H1 (cell line): ENCODE measurements around the gene NFASC. TPM values are rescaled to one million over a fixed set of nuclear protein-coding genes. Genes with fewer than 3 reads are reported as not detected.

Experiments
- CTCF ChIA-PET: fragments of 300-600 bp; sonication (Branson Sonifier 250); formaldehyde crosslinking; loops from one replicate; lab custom pipeline; 2021; ENCODE audit not compliant: partially characterized antibody; lab: Charles Lee
- POLR2A ChIA-PET: fragments of 300-600 bp; sonication (Branson Sonifier 250); formaldehyde crosslinking; loops from one replicate; lab custom pipeline; 2021; ENCODE audit warnings: inconsistent platforms; ENCODE audit not compliant: partially characterized antibody; lab: Charles Lee
- DNase-seq, 2 experiments: peaks; one replicate each; pipeline versions ENCODE4 v3.0.0 to v3.0.0-alpha.2; 2010 to 2022; ENCODE audit warnings: low spot score in 2 of 2, low read depth in 1 of 2, mixed read lengths in 1 of 2
- FAIRE-seq: peaks from 2 replicates; lab custom pipeline; 2011; peaks lifted over from hg19 to GRCh38; lab: Jason Lieb, UNC
- H2AFZ ChIP-seq: 2 replicates; pipeline ENCODE4 v1.8.1; 2012; ENCODE audit warnings: low read length, inconsistent platforms
- H2AK5ac ChIP-seq: 2 replicates; pipeline ENCODE4 v1.6.1; 2013; ENCODE audit warnings: low read depth, low read length
- H2BK120ac ChIP-seq: replicated peaks from 2 replicates; pipeline ENCODE3; 2013; ENCODE audit warnings: low read depth, low read length, inconsistent platforms
- H2BK12ac ChIP-seq: 2 replicates; pipeline ENCODE4 v1.6.1; 2013; ENCODE audit warnings: low read depth, low read length
- H2BK15ac ChIP-seq: 2 replicates; pipeline ENCODE4 v1.6.1; 2013; ENCODE audit warnings: low read length
- H2BK20ac ChIP-seq: 2 replicates; pipeline ENCODE4 v1.6.1; 2013; ENCODE audit warnings: low read length
- H2BK5ac ChIP-seq: 2 replicates; pipeline ENCODE4 v1.6.1; 2013; ENCODE audit warnings: low read depth, low read length
- H3K14ac ChIP-seq: 2 replicates; pipeline ENCODE4 v1.6.1; 2013; ENCODE audit warnings: inconsistent platforms; ENCODE audit not compliant: insufficient read length
- H3K18ac ChIP-seq: 2 replicates; pipeline ENCODE4 v1.6.1; 2013; ENCODE audit warnings: low read length; ENCODE audit errors: extremely low read depth
- H3K23ac ChIP-seq: 2 replicates; pipeline ENCODE4 v1.6.1; 2013; ENCODE audit warnings: inconsistent platforms; ENCODE audit not compliant: insufficient read length
- H3K23me2 ChIP-seq: 2 replicates; pipeline ENCODE4 v1.6.1; 2013; ENCODE audit warnings: low read depth, low read length
- H3K27ac ChIP-seq: 2 replicates; pipeline ENCODE4 v1.6.1; 2011; ENCODE audit warnings: low read depth, low read length, inconsistent platforms
- H3K27me3 ChIP-seq, 4 experiments: replicated peaks in 1 of 4; 1 replicate in 1 of 4; 2 replicates in 3 of 4; pipeline versions ENCODE4 v1.6.1 to v1.8.1; 2011 to 2013; ENCODE audit warnings: low read length in 3 of 4, mild to moderate bottlenecking in 3 of 4, inconsistent platforms in 2 of 4, mixed read lengths in 2 of 4, moderate library complexity in 1 of 4; ENCODE audit not compliant: control insufficient read depth in 3 of 4, insufficient read depth in 3 of 4; ENCODE audit errors: extremely low read depth in 1 of 4
- H3K36me3 ChIP-seq, 4 experiments: 2 replicates each; pipeline versions ENCODE4 v1.6.1 to v1.8.1; 2011 to 2013; ENCODE audit warnings: mild to moderate bottlenecking in 4 of 4, low read length in 3 of 4, moderate library complexity in 2 of 4, control low read depth in 1 of 4, inconsistent platforms in 1 of 4; ENCODE audit not compliant: insufficient read depth in 4 of 4, control insufficient read depth in 2 of 4
- H3K4ac ChIP-seq: replicated peaks from 2 replicates; pipeline ENCODE3; 2013; ENCODE audit warnings: low read length, low read depth, mixed read lengths, inconsistent platforms; ENCODE audit not compliant: insufficient read length
- H3K4me1 ChIP-seq, 4 experiments: replicated peaks in 1 of 4; 1 replicate in 1 of 4; 2 replicates in 3 of 4; pipeline versions ENCODE4 v1.6.1 to v1.8.1; 2011 to 2013; ENCODE audit warnings: low read length in 3 of 4, inconsistent platforms in 2 of 4, mixed read lengths in 1 of 4; ENCODE audit not compliant: insufficient read depth in 4 of 4, control insufficient read depth in 3 of 4
- H3K4me2 ChIP-seq, 2 experiments: 2 replicates each; pipeline versions ENCODE4 v1.6.1 to v1.8.1; 2011 to 2013; ENCODE audit warnings: low read depth in 2 of 2, low read length in 2 of 2, control low read depth in 1 of 2, inconsistent platforms in 1 of 2, mild to moderate bottlenecking in 1 of 2; ENCODE audit not compliant: insufficient read depth in 1 of 2
- H3K4me3 ChIP-seq, 4 experiments: fragments of 200-600, 300-600 bp in 1 of 4; sonication (generic), shearing (Covaris generic), sonication (Bioruptor Twin) in 1 of 4; 2 replicates each; pipeline versions ENCODE4 v1.5.1 to v1.8.1; 2011 to 2016; ENCODE audit warnings: low read length in 4 of 4, low read depth in 3 of 4, control low read depth in 2 of 4, inconsistent platforms in 2 of 4, mild to moderate bottlenecking in 2 of 4, mixed read lengths in 1 of 4, moderate library complexity in 1 of 4; ENCODE audit not compliant: insufficient read depth in 2 of 4; ENCODE audit errors: extremely low read depth in 1 of 4
- H3K56ac ChIP-seq: replicated peaks from 2 replicates; pipeline ENCODE3; 2013; ENCODE audit warnings: low read depth, mild to moderate bottlenecking, mixed read lengths, low read length, inconsistent platforms; ENCODE audit not compliant: insufficient read length
- H3K79me1 ChIP-seq: 2 replicates; pipeline ENCODE4 v1.6.1; 2013; ENCODE audit warnings: low read depth, low read length, control low read depth
- H3K79me2 ChIP-seq, 2 experiments: 2 replicates each; pipeline versions ENCODE4 v1.6.1 to v1.8.1; 2012 to 2013; ENCODE audit warnings: low read length in 2 of 2, mild to moderate bottlenecking in 2 of 2, inconsistent platforms in 1 of 2; ENCODE audit not compliant: insufficient read depth in 2 of 2, control insufficient read depth in 1 of 2
- H3K9ac ChIP-seq, 4 experiments: replicated peaks in 1 of 4; 1 replicate in 1 of 4; 2 replicates in 3 of 4; pipeline versions ENCODE4 v1.6.1 to v1.8.1; 2011 to 2013; ENCODE audit warnings: low read depth in 3 of 4, low read length in 3 of 4, control low read depth in 2 of 4, mild to moderate bottlenecking in 2 of 4, moderate library complexity in 2 of 4, inconsistent platforms in 1 of 4; ENCODE audit errors: extremely low read depth in 1 of 4
- H3K9me3 ChIP-seq, 2 experiments: 2 replicates each; pipeline versions ENCODE4 v1.6.1 to v1.8.1; 2012 to 2013; ENCODE audit warnings: mild to moderate bottlenecking in 2 of 2, moderate library complexity in 2 of 2, control low read depth in 1 of 2, inconsistent platforms in 1 of 2, low read depth in 1 of 2, low read length in 1 of 2, mixed read lengths in 1 of 2; ENCODE audit not compliant: insufficient read depth in 2 of 2
- H4K20me1 ChIP-seq, 2 experiments: replicated peaks in 1 of 2; 2 replicates each; pipeline versions ENCODE3 to v1.8.1; 2011 to 2013; ENCODE audit warnings: inconsistent platforms in 2 of 2, low read length in 2 of 2, mild to moderate bottlenecking in 1 of 2; ENCODE audit not compliant: insufficient read depth in 2 of 2, control insufficient read depth in 1 of 2
- H4K5ac ChIP-seq: 2 replicates; pipeline ENCODE4 v1.6.1; 2013; ENCODE audit warnings: low read length, low read depth, mixed read lengths, inconsistent platforms; ENCODE audit not compliant: insufficient read length
- H4K8ac ChIP-seq: 2 replicates; pipeline ENCODE4 v1.8.0; 2013; ENCODE audit warnings: mild to moderate bottlenecking, moderate library complexity, low read length, inconsistent platforms; ENCODE audit not compliant: insufficient read depth; ENCODE audit errors: extremely low read depth
- H4K91ac ChIP-seq: replicated peaks from 2 replicates; pipeline ENCODE3; 2013; ENCODE audit warnings: low read length, mixed read lengths, inconsistent platforms; ENCODE audit not compliant: insufficient read length
- ASH2L ChIP-seq: fragments of 200-600, 300-600 bp; sonication (generic); IDR thresholded peaks from one replicate; pipeline ENCODE4 v1.7.1; 2017; ENCODE audit warnings: low read length
- ATF3 ChIP-seq: IDR thresholded peaks from 2 replicates; pipeline ENCODE4 v1.6.1; 2011; ENCODE audit warnings: low read depth, mild to moderate bottlenecking, low read length; ENCODE audit not compliant: insufficient read depth
- BACH1 ChIP-seq: IDR thresholded peaks from 2 replicates; pipeline ENCODE4 v1.6.1; 2012; ENCODE audit warnings: low read length, improper control_type of control experiment
- BCL11A ChIP-seq, 2 experiments: IDR thresholded peaks; one replicate each; pipeline ENCODE4 v1.6.1; 2011; ENCODE audit warnings: low read depth in 2 of 2, low read length in 2 of 2, mild to moderate bottlenecking in 2 of 2
- BRCA1 ChIP-seq: IDR thresholded peaks from 2 replicates; pipeline ENCODE4 v1.6.1; 2012; ENCODE audit warnings: low read depth, low read length, improper control_type of control experiment
- EP300 ChIP-seq, 2 experiments: IDR thresholded peaks; 1 replicate in 1 of 2; 2 replicates in 1 of 2; pipeline ENCODE4 v1.6.1; 2011 to 2012; ENCODE audit warnings: low read depth in 2 of 2, low read length in 2 of 2, mild to moderate bottlenecking in 2 of 2, borderline replicate concordance in 1 of 2, inconsistent platforms in 1 of 2, moderate library complexity in 1 of 2
- JUN ChIP-seq: IDR thresholded peaks from 2 replicates; pipeline ENCODE4 v1.6.1; 2011; ENCODE audit warnings: low read depth, mild to moderate bottlenecking, improper control_type of control experiment, low read length
- MAFK ChIP-seq: IDR thresholded peaks from 2 replicates; pipeline ENCODE4 v1.6.1; 2012; ENCODE audit warnings: low read depth, mild to moderate bottlenecking, improper control_type of control experiment, low read length
- POU5F1 ChIP-seq: IDR thresholded peaks from 2 replicates; pipeline ENCODE4 v1.6.1; 2011; ENCODE audit warnings: low read depth, mild to moderate bottlenecking, low read length, moderate library complexity
- TBP ChIP-seq: IDR thresholded peaks from 2 replicates; pipeline ENCODE4 v1.6.1; 2011; ENCODE audit warnings: low read depth, low read length, improper control_type of control experiment
- WGBS, 2 experiments: shearing (Covaris generic) in 1 of 2; methylation state at CpG; one replicate each; pipeline versions ENCODE4 v1.1.6 to v1.1.7; 2013 to 2015; ENCODE audit warnings: low lambda C conversion rate in 2 of 2, mixed read lengths in 2 of 2, inconsistent platforms in 1 of 2, low coverage in 1 of 2, missing lambda C conversion rate in 1 of 2; ENCODE audit not compliant: insufficient replicate concordance in 2 of 2, insufficient coverage in 1 of 2, insufficient read length in 1 of 2; ENCODE audit errors: extremely low coverage in 1 of 2, missing lambda C conversion rate in 1 of 2; 5-methylcytosine and 5-hydroxymethylcytosine counted together
- polyA plus RNA-seq, 7 experiments: library from polyadenylated mRNA; depleted of rRNA in 3 of 7; stranded (reverse) in 5 of 7; unstranded in 2 of 7; fragments of >200 nt in 5 of 7; fragments of 200-250 nt in 2 of 7; gene quantifications; 1 replicate in 5 of 7; 2 replicates in 1 of 7; 4 replicates in 1 of 7; pipeline versions ENCODE4 v1.2.1 to v1.2.3, GENCODE V29; 2011 to 2013; ENCODE audit warnings: missing spikeins in 2 of 7, mixed read lengths in 2 of 7
- total RNA-seq: library from RNA; stranded (reverse); fragmentation: NEBNext Ultra II Directional; extraction: Animal tissue kit (Norgen Biotek cat#: 25700); gene quantifications from 2 replicates; pipeline ENCODE4 v1.2.1, GENCODE V29; 2021

NFASC gene
- total and polyA plus RNA-seq, 2 of the 8 experiments (the other 6 are each of a cell fraction or from before 2014, with no cell fraction given): 5.0 to 15.2 TPM

- no peak overlapping the region for H3K18ac ChIP-seq
- peaks cover 0 to 5% (median under 1%) of the 10 kb centered on the region in 4 experiments; a peak in 1 of 7 replicates for H3K4me1 ChIP-seq
- no peak overlapping the region for H3K27ac ChIP-seq
- no peak overlapping the region for H3K4me3 ChIP-seq
- POLR2A ChIA-PET: interaction anchor here (0.9 kb wide), 1 partner anchor 28 kb away, joined by 3 read pairs; no protein-coding TSS in a partner anchor
- H2BK120ac ChIP-seq: no peak overlapping the region
- no peak overlapping the region for H4K8ac ChIP-seq
- H4K5ac ChIP-seq: no peak overlapping the region
- H3K79me2 ChIP-seq: no peaks in the 10 kb centered on the region
- no peak overlapping the region for H2BK20ac ChIP-seq
- H2BK5ac ChIP-seq: no peak overlapping the region
- no peaks in the 10 kb centered on the region for H3K23me2 ChIP-seq
- H3K36me3 ChIP-seq: no peaks in the 10 kb centered on the region; a peak in 1 of 8 replicates
- 83% methylated on average over 6 of the region's 6 CpGs; no CpG with 5 or more reads in 1 of the 2 experiments for WGBS, 2 experiments
- no peak overlapping the region for H2BK15ac ChIP-seq
- H3K79me1 ChIP-seq: no peaks in the 10 kb centered on the region
- no peak overlapping the region for H3K56ac ChIP-seq
- no peak overlapping the region for H3K4ac ChIP-seq
- H3K9ac ChIP-seq: no peak overlapping the region
- TF ChIP-seq BRCA1: no peak
- no peak for TF ChIP-seq JUN
- TF ChIP-seq ATF3: no peak
- TF ChIP-seq BCL11A (IDR thresholded peaks at IDR 0.05; ENCODE audit: low read depth in 2 of 2, low read length in 2 of 2): no peak
- no peak for TF ChIP-seq TBP
- no peak for TF ChIP-seq MAFK
- TF ChIP-seq EP300 (IDR thresholded peaks at IDR 0.05; ENCODE audit: borderline replicate concordance in 1 of 2, low read depth in 2 of 2, low read length in 2 of 2): no peak
- no peak for TF ChIP-seq BACH1
- no peak for TF ChIP-seq ASH2L
- TF ChIP-seq POU5F1: no peak
- TF ChIP-seq, all 59 proteins: peak for 0
- FAIRE-seq (no peak), DNase-seq (no peak)
- Histone ChIP-seq H3K23ac (no peak overlapping the region), H3K14ac (no peak overlapping the region), H4K20me1 (no peaks in the 10 kb centered on the region), H4K91ac (no peak overlapping the region), H3K27me3 (no peaks in the 10 kb centered on the region), H3K4me2 (no peak overlapping the region), H2AFZ (no peak overlapping the region), H3K9me3 (no peaks in the 10 kb centered on the region), H2AK5ac (no peak overlapping the region), H2BK12ac (no peak overlapping the region)
- CTCF ChIA-PET: interaction anchor here (0.6 kb wide), 1 partner anchor 316 kb away, joined by 3 read pairs; no protein-coding TSS in a partner anchor
These were observed 25.4 kb downstream of the NFASC start for GRCh38 chr1:204896023-204896422.
